ENCODE results near the gene ANKRD52.
"Not testable (repeated sequence)": the region's sequence is repeated elsewhere in the genome, so short reads cannot be mapped to it uniquely, and the experiment has no call there.

Gene ANKRD52

GRCh38 chr12:56271031-56271430, 12.8 kb upstream of the ANKRD52 start:
- no peak for DNase-seq

DNA sequence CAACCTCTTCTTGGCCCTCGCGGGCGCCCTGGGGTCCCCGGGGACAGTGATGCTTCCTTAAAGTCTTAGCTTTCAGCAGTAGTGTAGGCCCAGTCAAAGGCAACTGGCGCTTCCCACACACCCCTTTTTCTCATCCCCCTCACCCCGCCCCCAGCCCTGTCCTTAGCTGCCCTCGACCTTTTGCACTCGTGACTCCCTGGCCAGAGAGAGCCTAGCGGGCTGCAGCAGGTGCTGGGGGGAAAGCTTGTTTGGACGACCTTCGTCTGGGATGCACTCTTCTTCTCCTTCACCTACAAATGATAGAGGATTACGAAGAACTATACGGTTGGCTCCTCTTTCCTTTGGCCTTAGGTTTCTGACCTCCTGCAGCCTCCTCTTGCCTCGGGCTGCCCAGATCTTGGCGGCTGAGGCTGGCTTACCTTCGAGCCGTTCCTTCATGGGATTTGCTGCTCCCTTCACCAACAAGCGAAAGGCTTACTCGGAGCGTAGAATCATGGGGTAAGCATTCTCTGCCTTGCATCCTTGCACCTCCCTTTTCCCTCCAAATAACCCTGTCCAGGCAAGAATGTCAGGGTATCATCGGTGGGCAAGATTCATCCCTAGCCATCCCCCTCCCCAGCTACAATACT, 9.4 kb upstream of the ANKRD52 start:
- no peak for DNase-seq

DNA sequence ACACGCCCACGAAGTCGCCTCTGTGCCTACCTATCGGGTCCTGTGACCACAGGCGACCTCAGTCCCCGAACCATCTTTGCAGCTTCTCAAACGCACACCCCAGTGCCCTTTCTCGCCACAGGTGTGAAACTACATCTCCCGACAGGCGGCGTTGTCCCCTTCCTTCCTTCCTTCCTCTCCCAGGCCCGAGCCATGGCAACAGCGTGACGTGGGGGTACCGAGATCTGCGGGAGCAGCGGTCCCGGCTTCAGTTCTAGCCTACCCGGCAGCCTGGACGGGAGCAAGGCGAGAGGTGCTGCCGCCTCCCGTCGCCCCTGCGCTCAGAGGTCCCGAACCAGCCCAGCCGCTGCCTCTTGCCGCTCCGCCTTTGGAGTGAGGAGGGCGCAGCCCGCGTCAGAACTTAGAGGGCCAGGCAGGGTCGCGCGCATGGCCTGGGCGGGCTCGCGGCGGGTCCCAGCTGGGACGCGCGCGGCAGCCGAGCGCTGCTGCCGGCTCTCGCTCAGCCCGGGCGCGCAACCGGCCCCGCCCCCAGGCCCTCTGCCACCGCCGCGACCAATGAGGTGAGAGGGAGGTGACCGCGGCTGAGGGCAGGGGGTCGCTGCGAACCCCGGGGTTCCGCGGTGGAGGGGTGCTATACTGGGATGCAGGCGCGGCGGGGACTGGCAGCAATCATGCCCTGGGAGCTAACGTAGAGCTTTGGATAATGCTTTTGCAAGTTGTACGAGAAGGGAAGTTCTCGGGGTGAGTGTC, 8.7 kb upstream of the ANKRD52 start, which contains the start of gene COQ10A:
COQ10A (plus strand) TSS at position 250 of the 750 bp plus-strand sequence; CDS start at position 427, 177 bp downstream.
- peak; percentile 92 for DNase-seq

- not testable (repeated sequence) for DNase-seq
Measured at GRCh38 chr12:56266068-56266692, 8.0 kb upstream of the ANKRD52 start.

DNA sequence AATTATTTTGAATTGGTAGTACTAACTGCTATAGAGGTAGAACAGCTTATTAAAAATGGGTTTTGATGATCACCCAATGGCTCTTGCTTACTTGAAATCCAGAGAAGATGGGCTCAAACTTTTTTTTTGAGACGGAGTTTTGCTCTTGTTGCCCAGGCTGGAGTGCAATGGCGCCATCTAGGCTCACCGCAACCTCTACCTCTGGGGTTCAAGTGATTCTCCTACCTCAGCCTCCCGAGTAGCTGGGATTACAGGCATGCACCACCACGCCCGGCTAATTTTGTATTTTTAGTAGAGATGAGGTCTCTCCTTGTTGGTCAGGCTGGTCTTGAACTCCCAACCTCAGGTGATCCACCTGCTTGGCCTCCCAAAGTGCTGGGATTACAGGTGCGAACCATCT, 4.8 kb upstream of the ANKRD52 start:
- DNase-seq: not testable (repeated sequence)

- DNase-seq: no peak
Measured at GRCh38 chr12:56261503-56262232, 3.5 kb upstream of the ANKRD52 start.

GRCh38 chr12:56260921-56261320, 2.7 kb upstream of the ANKRD52 start:
- DNase-seq: no peak

DNA sequence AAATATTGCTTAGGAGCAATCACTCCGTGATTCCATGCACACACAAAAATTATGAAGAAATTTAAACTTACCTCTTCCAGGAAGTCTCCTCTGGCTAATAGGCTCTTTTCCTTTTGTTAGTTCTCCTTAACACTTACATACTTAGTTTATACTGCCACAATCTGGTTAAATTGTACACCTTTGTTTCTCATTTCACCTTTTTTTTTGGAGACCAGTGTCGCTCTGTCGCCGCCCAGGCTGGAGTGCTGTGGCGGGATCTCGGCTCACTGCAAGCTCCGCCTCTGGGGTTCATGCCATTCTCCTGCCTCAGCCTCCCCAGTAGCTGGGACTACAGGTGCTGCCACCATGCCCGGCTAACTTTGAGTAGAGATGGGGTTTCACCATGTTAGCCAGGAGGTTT, 2.2 kb upstream of the ANKRD52 start:
- no peak for DNase-seq

- DNase-seq: no peak
Measured at GRCh38 chr12:56258820-56259183, 618 bp upstream of the ANKRD52 start.

- no peak for DNase-seq
Measured at GRCh38 chr12:56257491-56258067, 605 bp downstream of the ANKRD52 start.

GRCh38 chr12:56257071-56257470, 1.1 kb downstream of the ANKRD52 start:
- DNase-seq: no peak

GRCh38 chr12:56256326-56256960, 1.7 kb downstream of the ANKRD52 start:
- no peak for DNase-seq

- DNase-seq: no peak
Measured at GRCh38 chr12:56255671-56256070, 2.5 kb downstream of the ANKRD52 start.

- no peak for DNase-seq
Measured at GRCh38 chr12:56253091-56253490, 5.1 kb downstream of the ANKRD52 start.

DNA sequence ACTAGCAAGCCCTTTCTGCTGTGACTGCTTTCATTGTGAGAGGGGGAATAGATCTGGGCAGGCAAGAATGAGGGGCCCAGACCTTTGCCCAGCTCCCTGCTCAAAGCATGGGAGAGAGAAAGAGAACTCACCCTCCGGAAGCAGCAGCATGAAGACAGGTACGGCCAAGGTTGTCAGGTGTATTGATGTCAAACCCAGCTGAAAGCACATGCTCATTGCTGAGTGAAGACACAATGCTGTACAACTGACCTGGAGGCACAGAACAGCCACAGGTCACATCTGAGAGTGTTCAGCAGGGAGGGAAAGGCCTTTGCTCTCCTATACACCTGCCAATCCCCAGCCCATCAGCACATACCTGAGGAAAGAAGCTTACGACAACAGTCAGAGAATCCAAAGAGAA, 5.5 kb downstream of the ANKRD52 start:
- no peak for DNase-seq

- DNase-seq: no peak
Measured at GRCh38 chr12:56248711-56249110, 9.5 kb downstream of the ANKRD52 start.

- no peak for DNase-seq
Measured at GRCh38 chr12:56247923-56248322, 10.3 kb downstream of the ANKRD52 start.

GRCh38 chr12:56244494-56244893, 13.7 kb downstream of the ANKRD52 start:
- DNase-seq: no peak

GRCh38 chr12:56243731-56244181, 14.4 kb downstream of the ANKRD52 start:
- no peak for DNase-seq

GRCh38 chr12:56242986-56243385, 15.2 kb downstream of the ANKRD52 start:
- DNase-seq: no peak

DNA sequence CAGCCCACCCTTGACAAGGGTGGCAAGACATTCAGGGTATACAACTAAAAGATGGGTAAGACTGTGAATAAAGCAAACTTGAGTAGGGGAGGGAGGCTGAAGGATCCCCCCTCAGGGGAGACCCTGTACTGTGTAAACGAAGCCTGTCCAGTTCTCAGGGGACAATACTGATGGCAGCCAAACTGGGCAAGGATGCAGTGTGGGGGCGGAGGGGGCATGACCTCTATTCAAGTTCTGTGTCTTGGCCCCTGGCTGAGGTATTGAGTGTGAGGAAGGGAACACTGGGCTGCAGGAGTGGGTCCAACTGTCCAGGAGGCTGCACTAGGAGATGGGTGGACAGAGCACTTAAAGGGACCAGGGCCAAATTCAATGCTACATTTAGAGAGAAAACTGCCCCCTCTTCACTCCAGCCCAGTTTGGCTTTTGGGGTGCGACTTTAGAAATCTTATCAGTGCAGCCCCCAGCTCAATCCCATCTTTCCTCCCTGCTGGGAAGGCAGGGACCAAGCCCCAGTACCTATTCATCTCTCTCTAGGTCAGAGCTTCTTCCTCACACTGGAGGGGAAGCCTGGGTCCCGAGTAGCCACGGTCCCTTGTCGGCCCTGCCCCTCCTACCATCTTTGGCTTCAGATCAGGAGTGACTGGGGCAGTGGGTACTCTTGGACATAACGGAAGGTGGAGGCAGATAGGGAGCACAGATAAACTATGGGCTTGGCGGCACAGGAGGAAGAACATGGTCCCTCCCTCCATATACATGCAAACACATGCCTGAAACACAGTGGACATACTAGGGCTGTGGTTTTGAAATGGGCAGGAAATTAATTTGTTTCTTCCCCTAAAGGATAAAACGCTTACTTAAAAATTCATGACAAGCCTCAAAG, 16.5 kb downstream of the ANKRD52 start:
- no peak for DNase-seq

Measured in amniotic stem cell (primary cell).